ENCODE data around the gene KRT25.

Gene KRT25

GRCh38 chr17:40755231-40755630, at the start of gene KRT25:
TSS of gene KRT25 (minus strand) at chr17:40755331. CDS start at chr17:40755271, 60 bp downstream.
- DNase-seq (ENCODE audit: low read depth in 2 of 2), result no peak

- peak; percentile 54 to 67 for DNase-seq (ENCODE audit: low read depth in 2 of 2)
Observed at GRCh38 chr17:40803617-40804082, 48.5 kb upstream of the KRT25 start.

- no peak for DNase-seq (ENCODE audit: low read depth in 2 of 2)
Observed at GRCh38 chr17:40801157-40801556, 46.0 kb upstream of the KRT25 start.

- DNase-seq (ENCODE audit: low read depth in 2 of 2), result no peak
Observed at GRCh38 chr17:40800381-40800780, 45.2 kb upstream of the KRT25 start.

GRCh38 chr17:40799859-40800258, 44.7 kb upstream of the KRT25 start, which contains the start of gene KRT28:
TSS of gene KRT28 (minus strand) at chr17:40799959. CDS start at chr17:40799893, 66 bp downstream.
- no peak for DNase-seq (ENCODE audit: low read depth in 2 of 2)

- no peak for DNase-seq (ENCODE audit: low read depth in 2 of 2)
Observed at GRCh38 chr17:40796846-40797245, 41.7 kb upstream of the KRT25 start.

GRCh38 chr17:40795019-40795667, 40.0 kb upstream of the KRT25 start:
- DNase-seq (ENCODE audit: low read depth in 2 of 2), result no peak

- DNase-seq (ENCODE audit: low read depth in 2 of 2), result no peak
Observed at GRCh38 chr17:40794466-40794865, 39.3 kb upstream of the KRT25 start.

- no peak for DNase-seq (ENCODE audit: low read depth in 2 of 2)
Observed at GRCh38 chr17:40793832-40794231, 38.7 kb upstream of the KRT25 start.

- DNase-seq (ENCODE audit: low read depth in 2 of 2), result no peak
Observed at GRCh38 chr17:40791787-40792436, 36.8 kb upstream of the KRT25 start.

GRCh38 chr17:40791111-40791510, 36.0 kb upstream of the KRT25 start:
- DNase-seq (ENCODE audit: low read depth in 2 of 2), result no peak

- DNase-seq (ENCODE audit: low read depth in 2 of 2), result no peak
Observed at GRCh38 chr17:40782450-40782849, 27.3 kb upstream of the KRT25 start, which contains the start of gene KRT27. TSS of gene KRT27 (minus strand) at chr17:40782550. CDS start at chr17:40782493, 57 bp downstream.

GRCh38 chr17:40779181-40779909, 24.2 kb upstream of the KRT25 start:
- peak; percentile 2 to 3 for DNase-seq (ENCODE audit: low read depth in 2 of 2)

GRCh38 chr17:40778461-40778860, 23.3 kb upstream of the KRT25 start:
- no peak for DNase-seq (ENCODE audit: low read depth in 2 of 2)

GRCh38 chr17:40777971-40778370, 22.8 kb upstream of the KRT25 start:
- DNase-seq (ENCODE audit: low read depth in 2 of 2), result no peak

GRCh38 chr17:40777459-40777858, 22.3 kb upstream of the KRT25 start:
- DNase-seq (ENCODE audit: low read depth in 2 of 2), result no peak

- DNase-seq (ENCODE audit: low read depth in 2 of 2), result no peak
Observed at GRCh38 chr17:40775945-40776344, 20.8 kb upstream of the KRT25 start.

GRCh38 chr17:40772101-40772500, 17.0 kb upstream of the KRT25 start, which contains the start of gene KRT26:
TSS of gene KRT26 (minus strand) at chr17:40772201. CDS start at chr17:40772113, 88 bp downstream.
- DNase-seq (ENCODE audit: low read depth in 2 of 2), result no peak

- no peak for DNase-seq (ENCODE audit: low read depth in 2 of 2)
Observed at GRCh38 chr17:40765657-40766056, 10.5 kb upstream of the KRT25 start.

GRCh38 chr17:40763752-40764151, 8.6 kb upstream of the KRT25 start:
- DNase-seq (ENCODE audit: low read depth in 2 of 2), result no peak

GRCh38 chr17:40760105-40761016, 5.2 kb upstream of the KRT25 start:
- DNase-seq (ENCODE audit: low read depth in 2 of 2), result no peak
